HG02981 (cell line): ENCODE measurements around the gene TMEM238.
"Not testable (repeated sequence)": the region's sequence is repeated elsewhere in the genome, so short reads cannot be mapped to it uniquely, and the experiment has no call there.

ENCODE experiments used
- ATAC-seq: cut with Tn5 transposase; IDR thresholded peaks from one replicate; pipeline ENCODE4 v1.9.1; 2021; ENCODE audit warnings: mild to moderate bottlenecking, moderate library complexity; ENCODE audit not compliant: unreplicated experiment

The TMEM238 gene

GRCh38 chr19:55384131-55384919 is at the start of gene TMEM238:
TMEM238 (minus strand) TSS chr19:55384292; CDS start chr19:55384259, 33 bp downstream.
- no peak for ATAC-seq

- ATAC-seq, result no peak
Observed at GRCh38 chr19:55433292-55433691, 49.2 kb upstream of the TMEM238 start.

GRCh38 chr19:55432241-55432959 is 48.3 kb upstream of the TMEM238 start:
- no peak for ATAC-seq

- ATAC-seq, result no peak
Observed at GRCh38 chr19:55431183-55431582, 47.1 kb upstream of the TMEM238 start.

GRCh38 chr19:55426042-55426441 is 42.0 kb upstream of the TMEM238 start:
- no peak for ATAC-seq

GRCh38 chr19:55424518-55424917 is 40.4 kb upstream of the TMEM238 start:
- ATAC-seq, result no peak

- ATAC-seq, result no peak
Observed at GRCh38 chr19:55423225-55424005, 39.3 kb upstream of the TMEM238 start.

- ATAC-seq, result not testable (repeated sequence)
Observed at GRCh38 chr19:55421281-55421680, 37.2 kb upstream of the TMEM238 start.

GRCh38 chr19:55419624-55420236 is 35.6 kb upstream of the TMEM238 start:
- no peak for ATAC-seq

GRCh38 chr19:55419103-55419502 is 35.0 kb upstream of the TMEM238 start:
- no peak for ATAC-seq

GRCh38 chr19:55418185-55418584 is 34.1 kb upstream of the TMEM238 start:
- no peak for ATAC-seq

- ATAC-seq, result no peak
Observed at GRCh38 chr19:55410168-55410567, 26.1 kb upstream of the TMEM238 start.

- ATAC-seq, result not testable (repeated sequence)
Observed at GRCh38 chr19:55409179-55409578, 25.1 kb upstream of the TMEM238 start.

- no peak for ATAC-seq
Observed at GRCh38 chr19:55408533-55408872, 24.4 kb upstream of the TMEM238 start.

- ATAC-seq, result peak; percentile 84
Observed at GRCh38 chr19:55407800-55408532, 23.9 kb upstream of the TMEM238 start.

GRCh38 chr19:55407550-55407799 is 23.4 kb upstream of the TMEM238 start, which contains the start of gene UBE2S:
UBE2S (minus strand) TSS chr19:55407788; CDS start chr19:55407589, 199 bp downstream.
- ATAC-seq, result not testable (repeated sequence)

GRCh38 chr19:55406826-55407549 is 22.9 kb upstream of the TMEM238 start:
- peak; percentile 11 for ATAC-seq

- ATAC-seq, result no peak
Observed at GRCh38 chr19:55406091-55406825, 22.2 kb upstream of the TMEM238 start.

- no peak for ATAC-seq
Observed at GRCh38 chr19:55405638-55406037, 21.5 kb upstream of the TMEM238 start.
